Colonic mucosa (tissue), 4 donors: ENCODE measurements around the gene ATP8A1. TPM values are rescaled to one million over a fixed set of nuclear protein-coding genes. Genes with fewer than 3 reads are reported as not detected.

Experiments
- DNase-seq: peaks from one replicate; pipeline ENCODE4 v3.0.0-alpha.2; 2020
- H3K27ac ChIP-seq: fragments of 200-600 bp; one replicate; pipeline ENCODE4 v1.8.0; 2021
- H3K27me3 ChIP-seq: fragments of 200-600 bp; one replicate; pipeline ENCODE4 v1.8.0; 2021
- H3K36me3 ChIP-seq: fragments of 200-600 bp; one replicate; pipeline ENCODE4 v1.8.0; 2021
- H3K4me1 ChIP-seq: fragments of 200-600 bp; one replicate; pipeline ENCODE4 v1.8.0; 2021; ENCODE audit warnings: mild to moderate bottlenecking
- H3K4me3 ChIP-seq: fragments of 200-600 bp; one replicate; pipeline ENCODE4 v1.8.0; 2021
- H3K9ac ChIP-seq, 2 donors: one replicate each; pipeline ENCODE4 v1.7.0; 2013; ENCODE audit warnings: control low read depth in 2 of 2, low read depth in 2 of 2, low read length in 2 of 2
- H3K9me3 ChIP-seq: fragments of 200-600 bp; one replicate; pipeline ENCODE4 v1.8.0; 2021
- CTCF ChIP-seq: fragments of 200-600 bp; IDR thresholded peaks from one replicate; pipeline ENCODE4 v1.8.0; 2022; ENCODE audit warnings: antibody characterized with exemption, mild to moderate bottlenecking
- intact Hi-C: fragments of 100-400 bp; cut with DNase I; formaldehyde crosslinking; loops from one replicate; pipeline ENCODE4 v1.14.1; 2022
- total RNA-seq, 2 donors: library from RNA; stranded (reverse); fragmentation: NEBNext Ultra II Directional in 1 of 2; extraction: Animal tissue kit (Norgen Biotek cat#: 25700) in 1 of 2; gene quantifications; one replicate each; pipeline ENCODE4 v1.2.1, GENCODE V29; 2021
- donor health status: healthy.
- donor health status: DM: no; HTN: no; CAD: no.
- donor health status: DM: no; HTN: no; CAD: no.

The ATP8A1 gene
- total RNA-seq, 2 donors from 2014 or later, result 19.1 to 34.0 TPM

- H3K9ac ChIP-seq, result no peak overlapping the region
- no peak overlapping the region for H3K27ac ChIP-seq
- TF ChIP-seq CTCF, result no peak
- H3K36me3 ChIP-seq, result no peaks in the 10 kb centered on the region
- H3K4me1 ChIP-seq, result no peaks in the 10 kb centered on the region
- no peak overlapping the region for H3K4me3 ChIP-seq
- H3K9me3 ChIP-seq, result no peaks in the 10 kb centered on the region
- H3K27me3 ChIP-seq, result no peaks in the 10 kb centered on the region
- intact Hi-C loops, result loop anchor here (2.0 to 10.0 kb wide), 2 partner anchors 85 to 295 kb away; partner anchors contain the start of gene ATP8A1
- DNase-seq, result no peak
Observed at GRCh38 chr4:42570221-42570620, 86.7 kb downstream of the ATP8A1 start.

- Histone ChIP-seq H3K27me3 (no peaks in the 10 kb centered on the region), H3K4me1 (no peaks in the 10 kb centered on the region), H3K9ac (no peak overlapping the region), H3K9me3 (no peaks in the 10 kb centered on the region), H3K4me3 (no peak overlapping the region), H3K27ac (no peak overlapping the region), H3K36me3 (no peaks in the 10 kb centered on the region)
- peak; percentile 63 for TF ChIP-seq CTCF
- peak; percentile 74 for DNase-seq
- intact Hi-C loops, result loop anchor here (5.0 to 10.0 kb wide), 2 partner anchors 186 to 249 kb away; no protein-coding TSS in a partner anchor
Observed at GRCh38 chr4:42568610-42569207, 88.2 kb downstream of the ATP8A1 start.

GRCh38 chr4:42566835-42567234 lies 90.1 kb downstream of the ATP8A1 start:
- TF ChIP-seq CTCF, result no peak
- intact Hi-C loops, result loop anchor here (5.0 to 10.0 kb wide), 2 partner anchors 188 to 250 kb away; no protein-coding TSS in a partner anchor
- Histone ChIP-seq H3K4me3 (no peak overlapping the region), H3K9ac (no peak overlapping the region), H3K27me3 (no peaks in the 10 kb centered on the region), H3K36me3 (no peaks in the 10 kb centered on the region), H3K4me1 (no peaks in the 10 kb centered on the region), H3K9me3 (no peaks in the 10 kb centered on the region), H3K27ac (no peak overlapping the region)
- DNase-seq, result no peak

GRCh38 chr4:42562016-42562415 lies 94.9 kb downstream of the ATP8A1 start:
- H3K9me3 ChIP-seq, result no peaks in the 10 kb centered on the region
- TF ChIP-seq CTCF, result no peak
- H3K4me1 ChIP-seq, result no peaks in the 10 kb centered on the region
- intact Hi-C loops, result loop anchor here (10.0 kb wide), 1 partner anchor 193 kb away; no protein-coding TSS in a partner anchor
- DNase-seq, result no peak
- no peak overlapping the region for H3K4me3 ChIP-seq
- no peaks in the 10 kb centered on the region for H3K27me3 ChIP-seq
- no peak overlapping the region for H3K9ac ChIP-seq
- no peaks in the 10 kb centered on the region for H3K36me3 ChIP-seq
- H3K27ac ChIP-seq, result no peak overlapping the region

GRCh38 chr4:42561031-42561430 lies 95.9 kb downstream of the ATP8A1 start:
- TF ChIP-seq CTCF, result no peak
- DNase-seq, result no peak
- Histone ChIP-seq H3K4me3 (no peak overlapping the region), H3K9ac (no peak overlapping the region), H3K27ac (no peak overlapping the region), H3K9me3 (no peaks in the 10 kb centered on the region), H3K27me3 (no peaks in the 10 kb centered on the region), H3K36me3 (no peaks in the 10 kb centered on the region), H3K4me1 (no peaks in the 10 kb centered on the region)
- intact Hi-C loops, result loop anchor here (10.0 kb wide), 1 partner anchor 194 kb away; no protein-coding TSS in a partner anchor
